HepG2 (cell line): Measurements from ENCODE around the gene ALOXE3. TPM values are rescaled to one million over a fixed set of nuclear protein-coding genes. Genes with fewer than 3 reads are reported as not detected.

Experiments used
- MAF1 ChIP-seq: sonication (generic); formaldehyde crosslinking; IDR thresholded peaks from 2 replicates; pipeline ENCODE4 v1.5.0; 2020; ENCODE audit warnings: missing genetic modification reagents, borderline replicate concordance
- MIER3 ChIP-seq: IDR thresholded peaks from 2 replicates; pipeline ENCODE4 v1.6.1; 2016; ENCODE audit warnings: missing compliant biosample characterization, borderline replicate concordance
- PRPF4 ChIP-seq: fragments of 200-400 bp; formaldehyde crosslinking; IDR thresholded peaks from 2 replicates; pipeline ENCODE4 v1.6.1; 2016; ENCODE audit warnings: low read length, low read depth; ENCODE audit not compliant: poor library complexity, severe bottlenecking
- RAD51 ChIP-seq: fragments of 450-650 bp; IDR thresholded peaks from 2 replicates; pipeline ENCODE4 v1.6.1; 2016; ENCODE audit warnings: borderline replicate concordance
- RXRA ChIP-seq: sonication (generic); formaldehyde crosslinking; IDR thresholded peaks from 2 replicates; pipeline ENCODE4 v1.5.1; 2020; ENCODE audit warnings: missing genetic modification reagents
- THAP11 ChIP-seq: IDR thresholded peaks from 2 replicates; pipeline ENCODE4 v1.6.1; 2016; ENCODE audit warnings: missing biosample characterization, missing genetic modification reagents
- ZFP36L1 ChIP-seq: sonication (generic); formaldehyde crosslinking; IDR thresholded peaks from 2 replicates; pipeline ENCODE4 v1.8.0; 2022; ENCODE audit warnings: mild to moderate bottlenecking, missing genetic modification reagents, moderate library complexity
- ZNF20 ChIP-seq: sonication (generic); formaldehyde crosslinking; IDR thresholded peaks from 2 replicates; pipeline ENCODE4 v1.4.0; 2020; ENCODE audit warnings: mild to moderate bottlenecking, moderate library complexity, missing genetic modification reagents
- ZNF264 ChIP-seq: sonication (generic); formaldehyde crosslinking; IDR thresholded peaks from 2 replicates; pipeline ENCODE4 v1.4.0; 2020; ENCODE audit warnings: missing genetic modification reagents
- polyA plus RNA-seq, 8 experiments: library from polyadenylated mRNA; depleted of rRNA in 3 of 8; stranded (reverse) in 7 of 8; unstranded in 1 of 8; fragments of >200 nt; fragmentation: Illumina TruSeq in 4 of 8; extraction: Trizol in 4 of 8; gene quantifications; 2 replicates each; pipeline versions ENCODE4 v1.2.1 to v1.2.3, GENCODE V29; 2011 to 2016; ENCODE audit warnings: low read depth in 4 of 8, missing spikeins in 1 of 8, mixed read lengths in 1 of 8; ENCODE audit not compliant: insufficient read depth in 1 of 8
- total RNA-seq, 5 experiments: library from RNA; depleted of rRNA; stranded (reverse); fragments of >200 nt; fragmentation: Illumina TruSeq; extraction: Trizol; gene quantifications; 2 replicates each; pipeline ENCODE4 v1.2.3, GENCODE V29; 2016; ENCODE audit warnings: low read depth in 1 of 5
- TF ChIP-seq, protein P1 (sequence below): sonication (generic); formaldehyde crosslinking; IDR thresholded peaks from 2 replicates; pipeline ENCODE4 v1.5.1; 2020; ENCODE audit warnings: mild to moderate bottlenecking, missing genetic modification reagents, borderline replicate concordance
- TF ChIP-seq, protein P2 (sequence below): sonication (generic); formaldehyde crosslinking; IDR thresholded peaks from 2 replicates; pipeline ENCODE4 v1.4.0; 2020; ENCODE audit warnings: missing genetic modification reagents
- TF ChIP-seq, protein P3 (sequence below): sonication (generic); formaldehyde crosslinking; conservative IDR thresholded peaks from 2 replicates; pipeline ENCODE4 v1.8.1; 2023; ENCODE audit warnings: missing genetic modification reagents
- TF ChIP-seq, protein P4 (sequence below): sonication (generic); formaldehyde crosslinking; IDR thresholded peaks from 2 replicates; pipeline ENCODE4 v1.4.0; 2020; ENCODE audit warnings: low read depth, mild to moderate bottlenecking, missing genetic modification reagents
- TF ChIP-seq, protein P5 (sequence below): sonication (generic); formaldehyde crosslinking; IDR thresholded peaks from 2 replicates; pipeline ENCODE4 v1.8.1; 2022; ENCODE audit warnings: low read depth, mild to moderate bottlenecking, missing genetic modification reagents

ALOXE3 gene
- total and polyA plus RNA-seq, 2 of the 13 experiments (the other 11 are each of a cell fraction or from before 2014, with no cell fraction given) = 0.07 TPM; not detected in 1

DNA sequence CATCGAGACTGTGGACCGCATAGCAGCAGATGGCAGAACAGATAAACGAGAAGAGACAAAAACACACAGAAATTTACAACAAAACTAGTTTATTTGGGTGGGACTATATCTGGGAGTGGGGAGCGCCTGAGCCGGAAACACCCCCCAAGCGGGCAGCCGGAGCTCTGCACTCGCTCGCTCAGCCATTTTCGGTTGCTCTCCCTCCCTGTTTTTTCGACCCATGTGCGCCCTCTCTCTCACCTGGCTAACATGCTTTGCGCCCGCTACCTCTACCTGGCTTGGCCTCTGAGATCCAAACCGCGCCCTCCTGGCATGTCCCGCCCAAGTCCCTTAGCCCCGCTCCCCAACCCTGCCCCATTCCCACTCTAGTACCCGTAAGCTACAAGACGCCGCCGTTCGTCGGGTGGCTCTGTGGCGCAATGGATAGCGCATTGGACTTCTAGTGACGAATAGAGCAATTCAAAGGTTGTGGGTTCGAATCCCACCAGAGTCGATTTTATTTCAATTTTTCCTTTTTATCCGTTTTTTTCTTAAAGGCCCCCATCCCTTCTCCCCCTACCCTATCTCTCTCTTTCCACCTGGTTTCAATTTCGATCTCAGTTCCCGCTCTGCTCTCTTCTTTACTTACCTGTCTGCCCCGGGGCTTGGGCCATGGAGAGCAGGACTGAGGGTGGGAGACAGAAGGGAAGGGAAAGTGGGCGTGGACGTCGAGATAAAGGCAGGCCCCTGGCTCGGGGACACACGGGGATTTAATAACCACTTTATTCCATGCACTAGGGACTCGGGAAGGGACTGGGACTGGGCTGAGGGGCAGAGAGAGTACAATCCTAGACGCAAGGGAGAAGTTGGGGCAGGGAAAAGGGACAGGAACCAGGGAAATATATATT, 2.4 kb upstream of the ALOXE3 start (continued):
- peak; percentile 36; the same call in 1 of the 2 replicates for TF ChIP-seq ZNF264
- TF ChIP-seq, protein P1, sequence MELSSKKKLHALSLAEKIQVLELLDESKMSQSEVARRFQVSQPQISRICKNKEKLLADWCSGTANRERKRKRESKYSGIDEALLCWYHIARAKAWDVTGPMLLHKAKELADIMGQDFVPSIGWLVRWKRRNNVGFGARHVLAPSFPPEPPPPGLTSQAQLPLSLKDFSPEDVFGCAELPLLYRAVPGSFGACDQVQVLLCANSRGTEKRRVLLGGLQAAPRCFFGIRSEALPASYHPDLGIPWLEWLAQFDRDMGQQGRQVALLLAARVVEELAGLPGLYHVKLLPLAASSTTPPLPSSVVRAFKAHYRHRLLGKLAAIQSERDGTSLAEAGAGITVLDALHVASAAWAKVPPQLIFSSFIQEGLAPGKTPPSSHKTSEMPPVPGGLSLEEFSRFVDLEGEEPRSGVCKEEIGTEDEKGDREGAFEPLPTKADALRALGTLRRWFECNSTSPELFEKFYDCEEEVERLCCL (CRISPR knock-in tag) = no peak
- TF ChIP-seq RXRA (CRISPR knock-in tag) = peak; percentile 38
- TF ChIP-seq, protein P2, sequence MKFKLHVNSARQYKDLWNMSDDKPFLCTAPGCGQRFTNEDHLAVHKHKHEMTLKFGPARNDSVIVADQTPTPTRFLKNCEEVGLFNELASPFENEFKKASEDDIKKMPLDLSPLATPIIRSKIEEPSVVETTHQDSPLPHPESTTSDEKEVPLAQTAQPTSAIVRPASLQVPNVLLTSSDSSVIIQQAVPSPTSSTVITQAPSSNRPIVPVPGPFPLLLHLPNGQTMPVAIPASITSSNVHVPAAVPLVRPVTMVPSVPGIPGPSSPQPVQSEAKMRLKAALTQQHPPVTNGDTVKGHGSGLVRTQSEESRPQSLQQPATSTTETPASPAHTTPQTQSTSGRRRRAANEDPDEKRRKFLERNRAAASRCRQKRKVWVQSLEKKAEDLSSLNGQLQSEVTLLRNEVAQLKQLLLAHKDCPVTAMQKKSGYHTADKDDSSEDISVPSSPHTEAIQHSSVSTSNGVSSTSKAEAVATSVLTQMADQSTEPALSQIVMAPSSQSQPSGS (CRISPR knock-in tag) = 0 out of 2 replicates have a peak, but pooled peaks have one; percentile 16
- TF ChIP-seq RAD51 = no peak
- TF ChIP-seq, protein P3, sequence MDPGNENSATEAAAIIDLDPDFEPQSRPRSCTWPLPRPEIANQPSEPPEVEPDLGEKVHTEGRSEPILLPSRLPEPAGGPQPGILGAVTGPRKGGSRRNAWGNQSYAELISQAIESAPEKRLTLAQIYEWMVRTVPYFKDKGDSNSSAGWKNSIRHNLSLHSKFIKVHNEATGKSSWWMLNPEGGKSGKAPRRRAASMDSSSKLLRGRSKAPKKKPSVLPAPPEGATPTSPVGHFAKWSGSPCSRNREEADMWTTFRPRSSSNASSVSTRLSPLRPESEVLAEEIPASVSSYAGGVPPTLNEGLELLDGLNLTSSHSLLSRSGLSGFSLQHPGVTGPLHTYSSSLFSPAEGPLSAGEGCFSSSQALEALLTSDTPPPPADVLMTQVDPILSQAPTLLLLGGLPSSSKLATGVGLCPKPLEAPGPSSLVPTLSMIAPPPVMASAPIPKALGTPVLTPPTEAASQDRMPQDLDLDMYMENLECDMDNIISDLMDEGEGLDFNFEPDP (CRISPR knock-in tag) = 0 out of 2 replicates have a peak, but pooled peaks have one; percentile 48
- peak; percentile 93; the same call in 1 of the 2 replicates for TF ChIP-seq MAF1 (CRISPR knock-in tag)
- TF ChIP-seq, protein P4, sequence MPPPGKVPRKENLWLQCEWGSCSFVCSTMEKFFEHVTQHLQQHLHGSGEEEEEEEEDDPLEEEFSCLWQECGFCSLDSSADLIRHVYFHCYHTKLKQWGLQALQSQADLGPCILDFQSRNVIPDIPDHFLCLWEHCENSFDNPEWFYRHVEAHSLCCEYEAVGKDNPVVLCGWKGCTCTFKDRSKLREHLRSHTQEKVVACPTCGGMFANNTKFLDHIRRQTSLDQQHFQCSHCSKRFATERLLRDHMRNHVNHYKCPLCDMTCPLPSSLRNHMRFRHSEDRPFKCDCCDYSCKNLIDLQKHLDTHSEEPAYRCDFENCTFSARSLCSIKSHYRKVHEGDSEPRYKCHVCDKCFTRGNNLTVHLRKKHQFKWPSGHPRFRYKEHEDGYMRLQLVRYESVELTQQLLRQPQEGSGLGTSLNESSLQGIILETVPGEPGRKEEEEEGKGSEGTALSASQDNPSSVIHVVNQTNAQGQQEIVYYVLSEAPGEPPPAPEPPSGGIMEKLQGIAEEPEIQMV (CRISPR knock-in tag) = no peak
- peak; percentile 57 for TF ChIP-seq PRPF4
- TF ChIP-seq ZNF20 (CRISPR knock-in tag) = no peak
- TF ChIP-seq MIER3 (CRISPR knock-in tag) = 0 out of 2 replicates have a peak, but pooled peaks have one; percentile 6
- 0 out of 2 replicates have a peak, but pooled peaks have one; percentile 63 for TF ChIP-seq ZFP36L1 (CRISPR knock-in tag)
- no peak for TF ChIP-seq THAP11 (CRISPR knock-in tag)
- TF ChIP-seq, protein P5, sequence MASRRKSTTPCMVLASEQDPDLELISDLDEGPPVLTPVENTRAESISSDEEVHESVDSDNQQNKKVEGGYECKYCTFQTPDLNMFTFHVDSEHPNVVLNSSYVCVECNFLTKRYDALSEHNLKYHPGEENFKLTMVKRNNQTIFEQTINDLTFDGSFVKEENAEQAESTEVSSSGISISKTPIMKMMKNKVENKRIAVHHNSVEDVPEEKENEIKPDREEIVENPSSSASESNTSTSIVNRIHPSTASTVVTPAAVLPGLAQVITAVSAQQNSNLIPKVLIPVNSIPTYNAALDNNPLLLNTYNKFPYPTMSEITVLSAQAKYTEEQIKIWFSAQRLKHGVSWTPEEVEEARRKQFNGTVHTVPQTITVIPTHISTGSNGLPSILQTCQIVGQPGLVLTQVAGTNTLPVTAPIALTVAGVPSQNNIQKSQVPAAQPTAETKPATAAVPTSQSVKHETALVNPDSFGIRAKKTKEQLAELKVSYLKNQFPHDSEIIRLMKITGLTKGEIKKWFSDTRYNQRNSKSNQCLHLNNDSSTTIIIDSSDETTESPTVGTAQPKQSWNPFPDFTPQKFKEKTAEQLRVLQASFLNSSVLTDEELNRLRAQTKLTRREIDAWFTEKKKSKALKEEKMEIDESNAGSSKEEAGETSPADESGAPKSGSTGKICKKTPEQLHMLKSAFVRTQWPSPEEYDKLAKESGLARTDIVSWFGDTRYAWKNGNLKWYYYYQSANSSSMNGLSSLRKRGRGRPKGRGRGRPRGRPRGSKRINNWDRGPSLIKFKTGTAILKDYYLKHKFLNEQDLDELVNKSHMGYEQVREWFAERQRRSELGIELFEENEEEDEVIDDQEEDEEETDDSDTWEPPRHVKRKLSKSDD (CRISPR knock-in tag) = peak; percentile 56; the same call in 1 of the 2 replicates
